Effector CD4-positive, alpha-beta T cell (primary cell): ENCODE measurements around the gene CTBS.
"Not testable (repeated sequence)": the region's sequence is repeated elsewhere in the genome, so short reads cannot be mapped to it uniquely, and the experiment has no call there.

Source experiments
- DNase-seq: peaks from one replicate; pipeline ENCODE4 v3.0.0-alpha.2; 2020
- total RNA-seq: gene quantifications from one replicate; lab custom pipeline; 2026; lab: John Stamatoyannopoulos, UW

CTBS gene
- 16.5 reads per million, percentile 42 among the genes with 10 or more reads in this experiment for total RNA-seq

GRCh38 chr1:84573967-84574842 is at the start of gene CTBS:
Gene CTBS, minus strand, starts transcription at chr1:84574440. Its CDS starts 25 bp downstream, at chr1:84574415.
- peak; percentile 80 for DNase-seq

DNA sequence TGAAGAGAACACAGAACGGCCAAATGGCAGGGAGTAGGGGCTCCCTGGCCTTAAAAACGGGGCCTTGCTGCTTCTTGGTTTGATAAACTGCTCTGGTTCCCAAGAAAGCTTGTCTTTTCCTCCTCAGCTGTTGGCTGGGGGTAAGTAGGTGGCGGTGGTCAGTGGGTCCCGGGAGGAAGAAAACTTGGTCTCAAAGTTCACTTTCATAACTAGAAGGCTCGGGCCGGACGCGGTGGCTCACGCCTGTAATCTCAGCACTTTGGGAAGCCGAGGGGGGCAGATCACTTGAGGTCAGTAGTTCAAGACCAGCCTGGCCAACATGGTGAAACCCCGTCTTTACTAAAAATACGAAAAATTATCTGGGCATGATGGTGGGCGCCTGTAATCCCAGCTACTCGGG is 47.3 kb upstream of the CTBS start:
- DNase-seq: no peak

- DNase-seq: peak; percentile 64
Observed at GRCh38 chr1:84620720-84621313, 46.6 kb upstream of the CTBS start.

- no peak for DNase-seq
Observed at GRCh38 chr1:84619383-84620102, 45.3 kb upstream of the CTBS start.

- no peak for DNase-seq
Observed at GRCh38 chr1:84617349-84617748, 43.1 kb upstream of the CTBS start.

DNA sequence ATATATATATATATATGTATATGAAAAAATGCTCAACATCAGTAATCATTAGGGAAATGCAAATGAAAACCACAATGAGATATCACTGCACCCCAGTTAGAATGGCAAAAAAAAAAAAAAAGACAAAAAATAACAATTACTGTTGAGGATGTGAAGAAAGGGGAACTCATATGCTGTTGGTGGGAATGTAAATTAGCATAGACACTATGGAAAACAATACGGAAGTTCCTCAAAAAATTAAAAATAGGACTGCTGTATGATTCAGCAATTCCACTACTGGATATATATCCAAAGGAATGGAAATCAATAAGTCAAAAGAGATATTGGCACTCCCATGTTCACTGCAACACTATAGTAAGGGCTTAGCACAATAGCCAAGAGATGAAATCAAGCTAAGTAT is 41.5 kb upstream of the CTBS start:
- no peak for DNase-seq

- no peak for DNase-seq
Observed at GRCh38 chr1:84613887-84614286, 39.6 kb upstream of the CTBS start.

GRCh38 chr1:84613026-84613425 is 38.8 kb upstream of the CTBS start:
- no peak for DNase-seq

GRCh38 chr1:84611796-84612195 is 37.6 kb upstream of the CTBS start:
- DNase-seq: no peak

DNA sequence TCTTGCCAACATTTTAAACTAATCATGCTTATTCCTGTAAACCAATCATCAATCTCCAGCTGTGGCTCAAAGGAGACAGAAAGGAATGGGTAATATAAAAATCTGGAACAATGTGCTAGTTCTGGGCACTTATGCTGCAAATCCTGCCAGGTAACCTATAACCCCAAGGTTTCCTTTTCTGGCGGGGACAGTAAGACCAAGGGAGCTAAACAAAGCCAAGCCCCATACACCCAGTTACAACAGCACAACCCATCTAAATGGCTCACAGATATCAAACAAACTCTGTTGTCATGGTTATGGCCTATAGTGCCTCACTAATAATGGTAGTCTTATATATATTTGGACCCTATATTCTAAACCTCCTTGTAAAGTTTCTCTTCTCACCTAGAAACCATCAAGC is 36.9 kb upstream of the CTBS start:
- DNase-seq: no peak

GRCh38 chr1:84606977-84607376 is 32.7 kb upstream of the CTBS start:
- no peak for DNase-seq

DNA sequence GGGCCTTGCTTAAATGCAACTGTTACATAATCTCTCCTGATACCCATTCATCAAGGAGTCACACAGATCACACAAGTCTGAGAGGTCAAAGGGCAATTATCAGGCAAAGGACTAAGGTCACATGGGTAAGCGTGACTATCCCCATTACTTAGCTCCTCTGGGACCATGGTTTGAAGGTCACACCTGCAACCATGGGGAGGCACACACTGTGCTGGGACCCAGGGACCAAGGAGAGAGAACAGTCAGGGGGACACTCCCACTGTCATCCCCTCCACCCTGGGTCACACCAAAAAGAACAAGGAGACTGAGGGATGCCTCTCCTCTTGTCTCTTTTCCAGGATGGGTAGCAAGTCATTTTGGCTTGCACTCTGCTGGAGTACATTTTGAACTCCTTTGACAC is 30.9 kb upstream of the CTBS start:
- DNase-seq: no peak

- no peak for DNase-seq
Observed at GRCh38 chr1:84603941-84604830, 29.9 kb upstream of the CTBS start.

DNA sequence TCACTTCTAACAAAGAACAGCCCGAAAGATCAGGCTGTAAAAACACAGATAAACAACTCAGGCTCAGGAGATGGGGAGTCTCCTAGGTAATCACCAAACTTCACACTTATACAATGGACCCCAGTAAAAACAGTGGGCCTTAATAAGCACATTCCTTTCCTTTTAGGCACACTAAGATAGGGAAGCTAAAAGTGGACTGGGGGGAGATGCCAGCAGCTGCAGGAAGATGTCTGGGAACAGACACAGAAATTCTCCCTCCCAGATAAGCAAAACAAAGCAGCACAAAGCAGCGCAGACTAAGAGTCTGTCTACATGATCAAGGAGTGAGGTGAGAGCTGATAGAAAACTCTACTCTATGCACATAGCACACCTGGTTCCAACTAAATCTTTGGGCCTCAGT is 29.0 kb upstream of the CTBS start:
- no peak for DNase-seq

DNA sequence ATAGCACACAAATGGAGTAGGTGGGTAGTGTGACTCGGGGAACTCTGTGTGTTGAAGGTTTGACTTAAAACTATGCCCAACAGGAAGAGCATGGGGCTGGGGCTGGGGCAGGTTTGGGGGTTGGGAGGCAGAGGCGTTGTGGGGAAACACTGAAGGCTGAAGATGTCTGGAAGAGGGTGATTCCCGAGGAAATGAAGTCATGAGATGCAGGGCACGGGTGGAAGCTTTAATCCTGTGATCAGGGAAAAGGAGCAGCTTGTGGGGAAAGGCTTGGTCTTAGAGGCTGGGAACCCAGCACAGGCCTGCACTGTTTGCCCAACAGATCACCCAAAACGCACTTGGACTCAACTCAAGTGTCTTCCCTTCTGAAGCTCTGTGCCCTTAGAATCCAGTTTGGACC is 26.6 kb upstream of the CTBS start:
- no peak for DNase-seq

DNA sequence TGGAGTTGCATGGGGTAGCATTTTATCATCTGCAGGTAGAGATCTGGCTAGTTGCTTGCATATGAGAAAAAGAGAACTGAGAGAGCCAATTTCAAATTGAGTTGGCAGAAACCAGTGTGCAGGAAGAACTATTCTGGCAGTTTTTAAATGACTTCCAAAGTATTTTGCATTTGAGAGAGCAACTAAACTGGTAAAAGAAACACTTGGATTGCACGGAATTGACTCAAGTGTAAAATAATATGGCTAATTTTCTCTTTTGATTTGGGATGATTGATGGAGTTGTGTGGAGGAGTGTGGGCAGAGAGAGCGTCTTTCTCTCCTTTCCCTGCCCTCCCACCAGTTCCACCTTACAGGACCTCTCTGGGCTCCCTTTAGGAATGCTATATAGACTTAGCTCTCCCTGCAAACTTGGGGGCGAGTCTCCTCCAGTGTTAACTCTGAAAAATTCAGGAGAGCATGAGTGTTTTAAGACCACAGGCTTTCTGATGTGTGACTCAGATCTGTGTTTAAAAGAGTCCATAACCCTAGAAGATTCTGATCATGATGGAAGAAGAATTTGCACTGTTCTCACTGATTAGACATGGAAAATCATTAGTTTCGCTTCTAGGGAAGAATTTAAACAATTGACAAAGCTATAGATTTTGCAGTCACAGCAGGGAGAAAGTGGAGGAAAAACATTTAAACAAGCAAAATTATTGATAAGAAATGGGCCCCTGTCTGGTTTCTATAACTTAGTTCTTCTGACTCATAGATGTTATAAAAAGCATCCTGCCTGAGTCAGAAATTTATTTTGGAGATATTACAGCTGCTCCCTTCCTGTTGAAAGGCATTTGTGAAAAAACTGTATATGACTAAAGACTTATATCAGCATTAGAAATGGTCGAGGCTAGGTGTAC is 24.9 kb upstream of the CTBS start:
- DNase-seq: no peak

- no peak for DNase-seq
Observed at GRCh38 chr1:84598418-84598817, 24.2 kb upstream of the CTBS start.

GRCh38 chr1:84597011-84597410 is 22.8 kb upstream of the CTBS start:
- no peak for DNase-seq

GRCh38 chr1:84594959-84595358 is 20.7 kb upstream of the CTBS start:
- not testable (repeated sequence) for DNase-seq

GRCh38 chr1:84587099-84587498 is 12.9 kb upstream of the CTBS start:
- no peak for DNase-seq

DNA sequence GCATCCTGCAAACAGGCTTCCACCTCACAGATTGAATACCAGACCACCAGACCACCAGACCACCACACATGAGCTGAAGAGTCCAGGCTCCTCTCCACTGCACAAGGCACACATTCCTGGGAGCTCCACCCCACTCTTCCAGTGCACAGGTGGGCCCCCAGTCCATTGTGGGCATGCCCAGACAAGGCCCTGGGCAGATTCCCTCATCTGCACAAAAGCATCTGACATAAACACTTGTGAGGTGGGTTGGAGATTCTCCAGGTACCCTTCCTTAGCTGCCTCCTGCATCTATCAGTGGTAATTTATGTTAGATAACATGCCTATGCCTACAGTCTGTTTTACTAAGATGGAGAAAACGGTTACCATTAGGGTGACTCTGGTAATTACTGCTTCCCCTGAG is 11.6 kb upstream of the CTBS start:
- DNase-seq: no peak

GRCh38 chr1:84584126-84584525 is 9.9 kb upstream of the CTBS start:
- no peak for DNase-seq
